Measurements from ENCODE around the gene PRKAG2.

GRCh38 chr7:151664268-151664667 lies 212.6 kb downstream of the PRKAG2 start:
- TF ChIP-seq RBBP5 (IDR thresholded peaks at IDR 0.05; ENCODE audit: borderline replicate concordance, low read depth, low read length) (no peak), POLR2AphosphoS5 (IDR thresholded peaks at IDR 0.05; ENCODE audit: low read depth, low read length) (no peak), TCF12 (IDR thresholded peaks at IDR 0.05; ENCODE audit: low read depth, low read length) (no peak), CTCF (IDR thresholded peaks at IDR 0.05; ENCODE audit: control extremely low read depth in 1 of 3, insufficient read depth in 1 of 3, low read depth in 1 of 3, low read length in 3 of 3) (no peak), SRF (IDR thresholded peaks at IDR 0.05; ENCODE audit: low read depth, low read length) (no peak), USF2 (IDR thresholded peaks at IDR 0.05; ENCODE audit: low read length) (no peak), EZH2 (IDR thresholded peaks at IDR 0.05; ENCODE audit: low read depth, low read length, severe bottlenecking) (no peak), POLR2A (IDR thresholded peaks at IDR 0.05; ENCODE audit: control extremely low read depth in 1 of 2, low read depth in 2 of 2, low read length in 2 of 2) (no peak), JUND (IDR thresholded peaks at IDR 0.05; ENCODE audit: low read length) (no peak), CBX5 (IDR thresholded peaks at IDR 0.05; ENCODE audit: low read depth, low read length) (no peak), ATF2 (IDR thresholded peaks at IDR 0.05; ENCODE audit: low read length) (no peak), JUN (IDR thresholded peaks at IDR 0.05; ENCODE audit: low read depth, low read length) (no peak)

Measured in H1 (cell line).